Mucosa of rectum (tissue), 2 donors: ENCODE measurements around the gene TNFRSF4.

Experiments used
- H3K27ac ChIP-seq, 2 donors: one replicate each; pipeline ENCODE4 v1.7.0; 2013; ENCODE audit warnings: inconsistent platforms in 2 of 2, low read depth in 2 of 2, low read length in 2 of 2
- H3K27me3 ChIP-seq, 2 donors: one replicate each; pipeline ENCODE4 v1.7.0; 2013; ENCODE audit warnings: low read length in 2 of 2; ENCODE audit not compliant: control insufficient read depth in 2 of 2, insufficient read depth in 2 of 2
- H3K36me3 ChIP-seq, 2 donors: one replicate each; pipeline ENCODE4 v1.7.0; 2013; ENCODE audit warnings: low read length in 2 of 2; ENCODE audit not compliant: control insufficient read depth in 2 of 2, insufficient read depth in 2 of 2
- H3K4me1 ChIP-seq, 2 donors: one replicate each; pipeline ENCODE4 v1.7.0; 2013; ENCODE audit warnings: low read length in 2 of 2, mild to moderate bottlenecking in 1 of 2; ENCODE audit not compliant: control insufficient read depth in 2 of 2, insufficient read depth in 2 of 2
- H3K4me3 ChIP-seq, 2 donors: one replicate each; pipeline ENCODE4 v1.7.0; 2013; ENCODE audit warnings: low read length in 2 of 2
- H3K9ac ChIP-seq, 2 donors: one replicate each; pipeline ENCODE4 v1.7.0; 2013; ENCODE audit warnings: low read length in 2 of 2, low read depth in 1 of 2, mild to moderate bottlenecking in 1 of 2
- H3K9me3 ChIP-seq, 2 donors: one replicate each; pipeline ENCODE4 v1.7.0; 2013; ENCODE audit warnings: low read length in 2 of 2; ENCODE audit not compliant: control insufficient read depth in 2 of 2
- donor health status: healthy.
- donor health status: Normal muscosa, but diverticular disease.

Gene TNFRSF4

GRCh38 chr1:1208713-1209433 lies 5.1 kb downstream of the TNFRSF4 start:
- Histone ChIP-seq H3K36me3 (no peaks in the 10 kb centered on the region), H3K4me1 (peaks cover 14 to 16% of the 10 kb centered on the region in 2 donors), H3K9me3 (no peaks in the 10 kb centered on the region), H3K27ac (peak overlapping the region; percentile 37 to 74), H3K4me3 (peak overlapping the region in 1 of 2 donors; percentile 30), H3K27me3 (peaks cover 14 to 38% of the 10 kb centered on the region in 2 donors), H3K9ac (peak overlapping the region in 1 of 2 donors; percentile 65)

GRCh38 chr1:1207571-1207892 lies 6.4 kb downstream of the TNFRSF4 start:
- Histone ChIP-seq H3K9ac (no peak overlapping the region), H3K27ac (peak overlapping the region in 1 of 2 donors; percentile 22), H3K4me1 (peaks cover 9 to 16% of the 10 kb centered on the region in 2 donors), H3K9me3 (no peaks in the 10 kb centered on the region), H3K36me3 (no peaks in the 10 kb centered on the region), H3K27me3 (peaks cover 14 to 38% of the 10 kb centered on the region in 2 donors), H3K4me3 (no peak overlapping the region)

DNA sequence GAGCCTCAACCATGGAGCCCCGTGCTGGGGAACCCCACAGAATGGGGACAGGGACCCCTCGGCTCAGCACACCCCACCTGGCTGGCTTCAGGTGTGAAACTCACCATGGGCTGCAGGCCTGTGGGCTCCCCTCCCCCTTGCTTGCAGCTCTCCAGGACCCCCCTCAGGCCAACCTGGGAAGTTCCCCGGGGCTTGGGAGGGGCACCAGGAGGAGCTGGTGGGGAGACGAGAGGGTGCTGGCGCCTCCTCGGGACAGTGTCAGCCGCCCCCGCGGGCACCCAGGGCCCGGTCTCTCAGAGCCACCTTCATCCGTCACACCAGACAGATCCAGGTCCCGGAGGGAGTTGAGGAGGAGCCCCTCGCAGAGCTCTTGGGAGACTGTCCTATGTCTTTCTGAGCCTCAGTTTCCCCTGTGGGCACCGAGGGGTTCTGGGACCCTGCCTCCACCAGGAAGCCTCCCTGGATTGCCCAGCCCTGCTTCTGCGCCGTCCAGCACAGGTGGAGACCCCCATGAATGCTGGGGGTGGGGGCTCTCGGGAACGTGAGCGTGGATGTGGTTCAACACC lies 6.9 kb downstream of the TNFRSF4 start:
- Histone ChIP-seq H3K4me1 (peaks cover 9 to 14% of the 10 kb centered on the region in 2 donors), H3K4me3 (no peak overlapping the region), H3K9me3 (no peaks in the 10 kb centered on the region), H3K27me3 (peaks cover 14 to 38% of the 10 kb centered on the region in 2 donors), H3K27ac (peak overlapping the region in 1 of 2 donors; percentile 32), H3K36me3 (no peaks in the 10 kb centered on the region), H3K9ac (no peak overlapping the region)

GRCh38 chr1:1206376-1206965 lies 7.5 kb downstream of the TNFRSF4 start, which contains the start of gene TNFRSF18:
TSS of gene TNFRSF18 (minus strand) at chr1:1206592. CDS start at chr1:1206571, 21 bp downstream.
- peaks cover 9 to 14% of the 10 kb centered on the region in 2 donors for H3K4me1 ChIP-seq
- H3K9me3 ChIP-seq = no peaks in the 10 kb centered on the region
- H3K4me3 ChIP-seq = peak within 1 kb of the TSS; percentile 5 to 37
- H3K36me3 ChIP-seq = no peaks in the 10 kb centered on the region
- H3K27ac ChIP-seq = peak within 1 kb of the TSS in 1 of 2 donors; percentile 32
- peaks cover 14 to 38% of the 10 kb centered on the region in 2 donors for H3K27me3 ChIP-seq
- peak within 1 kb of the TSS in 1 of 2 donors; percentile 33 for H3K9ac ChIP-seq

DNA sequence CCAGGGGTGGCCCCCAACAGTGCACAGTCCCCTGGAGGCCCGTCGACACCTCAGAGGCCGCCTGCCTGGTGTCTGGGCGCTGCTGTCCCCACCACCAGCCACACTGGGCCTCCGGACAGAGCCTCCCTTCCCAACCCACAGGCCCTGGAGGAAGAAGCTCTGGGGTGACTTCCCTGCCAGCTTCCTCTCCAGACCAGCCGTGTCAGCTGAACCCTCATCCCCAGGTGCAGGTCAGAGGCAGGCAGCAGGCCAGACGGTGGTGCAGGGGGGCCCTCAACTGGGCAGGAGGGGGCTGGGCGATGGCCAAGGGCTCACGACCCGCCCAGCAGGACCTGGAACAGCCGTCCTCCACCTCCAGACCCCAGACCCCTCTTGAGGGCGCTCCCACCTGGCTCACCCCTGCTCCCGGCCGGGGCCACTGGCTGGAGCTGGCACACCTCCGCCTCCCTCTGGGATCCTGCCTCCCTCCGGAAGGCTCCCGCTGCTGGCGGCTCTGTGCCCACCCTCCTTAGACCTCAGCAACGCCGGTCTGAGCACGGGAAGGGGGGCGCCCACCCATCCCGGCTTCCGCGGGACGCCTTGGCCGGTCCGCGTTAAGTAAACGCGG lies 8.1 kb downstream of the TNFRSF4 start:
- Histone ChIP-seq H3K9ac (peak overlapping the region in 1 of 2 donors; percentile 33), H3K27me3 (peaks cover 14 to 38% of the 10 kb centered on the region in 2 donors), H3K4me3 (peak overlapping the region in 1 of 2 donors; percentile 26), H3K36me3 (no peaks in the 10 kb centered on the region), H3K27ac (no peak overlapping the region), H3K9me3 (no peaks in the 10 kb centered on the region), H3K4me1 (peaks cover 9 to 14% of the 10 kb centered on the region in 2 donors)

DNA sequence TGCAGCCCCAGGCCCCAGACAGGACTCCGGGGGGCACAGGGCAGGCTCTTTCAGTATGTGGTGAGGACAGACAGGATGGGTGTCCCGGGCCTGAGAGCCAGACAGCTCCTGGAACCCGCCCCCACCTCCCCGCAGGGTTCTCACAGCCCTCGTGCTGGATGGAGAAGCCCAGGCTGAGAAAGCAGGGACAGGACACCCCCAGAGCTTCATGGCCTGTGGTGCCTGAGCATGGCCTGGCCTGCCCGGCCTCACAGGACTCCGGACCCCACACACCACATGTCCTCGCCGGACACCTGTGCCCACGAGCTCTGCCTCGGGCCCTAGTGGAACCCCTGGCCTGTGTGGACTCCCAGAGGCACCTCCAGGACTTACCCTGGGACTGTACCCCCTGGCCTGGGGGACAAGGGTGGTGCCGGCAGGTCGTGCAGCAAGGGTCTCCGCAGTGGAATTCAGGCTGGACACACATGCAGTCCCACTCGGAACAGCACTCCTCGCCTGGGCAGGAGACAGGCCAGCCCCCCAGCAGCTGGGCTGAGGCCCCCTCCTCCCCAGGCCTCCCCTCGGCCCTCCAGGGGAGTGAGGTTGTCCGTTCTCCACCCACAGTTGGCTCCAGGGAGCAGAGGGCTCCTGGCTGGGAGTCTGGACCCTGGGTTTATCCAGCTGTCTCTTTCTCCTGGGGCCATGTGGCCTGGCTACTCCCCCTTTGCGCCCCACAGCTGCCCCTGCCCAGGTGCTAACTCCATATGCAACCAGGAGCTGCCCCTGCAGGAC lies 8.8 kb downstream of the TNFRSF4 start:
- H3K9me3 ChIP-seq = no peaks in the 10 kb centered on the region
- no peaks in the 10 kb centered on the region for H3K36me3 ChIP-seq
- no peak overlapping the region for H3K27ac ChIP-seq
- H3K4me1 ChIP-seq = peaks cover 9 to 14% of the 10 kb centered on the region in 2 donors
- H3K9ac ChIP-seq = no peak overlapping the region
- peaks cover 14 to 35% of the 10 kb centered on the region in 2 donors for H3K27me3 ChIP-seq
- peak overlapping the region in 1 of 2 donors; percentile 26 for H3K4me3 ChIP-seq

GRCh38 chr1:1204425-1204920 lies 9.5 kb downstream of the TNFRSF4 start:
- H3K9me3 ChIP-seq = no peaks in the 10 kb centered on the region
- H3K27me3 ChIP-seq = peaks cover 13 to 35% of the 10 kb centered on the region in 2 donors
- no peak overlapping the region for H3K4me3 ChIP-seq
- H3K27ac ChIP-seq = no peak overlapping the region
- no peaks in the 10 kb centered on the region for H3K36me3 ChIP-seq
- H3K9ac ChIP-seq = no peak overlapping the region
- H3K4me1 ChIP-seq = peaks cover 9 to 14% of the 10 kb centered on the region in 2 donors

DNA sequence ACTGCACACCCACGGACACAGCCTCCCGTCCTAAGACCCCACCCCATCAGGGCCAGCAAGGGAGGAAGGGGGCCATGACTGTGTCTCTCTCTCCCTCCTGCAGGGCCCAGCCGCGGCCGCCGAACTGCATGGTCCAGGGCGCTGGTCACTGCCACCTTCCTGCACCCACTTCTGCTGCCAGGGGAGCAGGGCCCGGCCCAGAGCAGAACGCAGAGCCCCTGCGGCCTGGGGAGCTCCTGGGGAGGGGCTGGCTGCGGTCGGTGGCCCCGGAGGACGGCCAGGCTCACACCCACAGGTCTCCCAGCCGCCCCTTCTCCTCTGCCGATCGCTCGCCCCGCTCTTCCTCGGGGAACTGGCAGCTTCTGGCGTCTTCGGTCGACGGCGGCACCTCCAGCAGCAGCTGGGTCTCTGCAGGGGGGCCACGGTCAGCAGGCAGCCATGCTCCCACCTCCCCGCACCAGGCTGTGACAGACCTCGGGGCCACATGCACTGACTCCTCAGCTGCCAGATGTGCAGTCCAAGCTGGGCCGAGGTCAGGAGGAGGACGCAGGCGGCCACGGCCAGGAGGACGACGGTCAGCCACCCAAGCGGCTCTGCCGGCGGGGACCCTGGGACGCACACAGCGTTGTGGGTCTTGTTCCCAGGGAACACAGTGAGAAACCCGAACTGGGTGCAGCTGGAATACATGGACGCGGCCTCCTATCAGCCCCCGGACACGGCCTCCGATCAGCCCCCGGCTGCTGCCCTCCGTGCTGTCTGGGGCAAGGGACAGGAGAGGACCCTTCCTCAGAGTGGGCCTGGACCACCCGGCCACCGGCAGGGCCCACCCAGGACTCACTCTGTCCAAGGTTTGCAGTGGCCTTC lies 10.2 kb downstream of the TNFRSF4 start:
- Histone ChIP-seq H3K4me3 (no peak overlapping the region), H3K4me1 (peaks cover 9 to 14% of the 10 kb centered on the region in 2 donors), H3K9me3 (no peaks in the 10 kb centered on the region), H3K36me3 (no peaks in the 10 kb centered on the region), H3K27me3 (peaks cover 13 to 34% of the 10 kb centered on the region in 2 donors), H3K9ac (no peak overlapping the region), H3K27ac (no peak overlapping the region)
